ENCODE data around the gene BDKRB2.
"Not testable (repeated sequence)": the region's sequence is repeated elsewhere in the genome, so short reads cannot be mapped to it uniquely, and the experiment has no call there.

BDKRB2 gene

DNA sequence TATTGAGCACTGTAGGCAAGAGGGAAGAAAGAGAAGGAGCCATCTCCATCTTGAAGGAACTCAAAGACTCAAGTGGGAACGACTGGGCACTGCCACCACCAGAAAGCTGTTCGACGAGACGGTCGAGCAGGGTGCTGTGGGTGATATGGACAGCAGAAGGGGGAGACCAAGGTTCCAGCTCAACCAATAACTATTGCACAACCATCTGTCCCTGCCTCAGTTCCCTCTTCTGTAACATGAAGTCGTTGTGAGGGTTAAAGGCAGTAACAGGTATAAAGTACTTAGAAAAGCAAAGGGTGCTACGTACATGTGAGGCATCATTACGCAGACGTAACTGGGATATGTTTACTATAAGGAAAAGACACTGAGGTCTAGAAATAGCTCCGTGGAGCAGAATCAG lies 37.5 kb downstream of the BDKRB2 start:
- H3K4me3 Mint-ChIP-seq: no peak overlapping the region
- no peak overlapping the region for H3K27ac Mint-ChIP-seq
- H3K27me3 Mint-ChIP-seq: no peaks in the 10 kb centered on the region
- H3K9me3 Mint-ChIP-seq: no peaks in the 10 kb centered on the region
- no peaks in the 10 kb centered on the region for H3K4me1 Mint-ChIP-seq
- no peaks in the 10 kb centered on the region for H3K36me3 Mint-ChIP-seq

DNA sequence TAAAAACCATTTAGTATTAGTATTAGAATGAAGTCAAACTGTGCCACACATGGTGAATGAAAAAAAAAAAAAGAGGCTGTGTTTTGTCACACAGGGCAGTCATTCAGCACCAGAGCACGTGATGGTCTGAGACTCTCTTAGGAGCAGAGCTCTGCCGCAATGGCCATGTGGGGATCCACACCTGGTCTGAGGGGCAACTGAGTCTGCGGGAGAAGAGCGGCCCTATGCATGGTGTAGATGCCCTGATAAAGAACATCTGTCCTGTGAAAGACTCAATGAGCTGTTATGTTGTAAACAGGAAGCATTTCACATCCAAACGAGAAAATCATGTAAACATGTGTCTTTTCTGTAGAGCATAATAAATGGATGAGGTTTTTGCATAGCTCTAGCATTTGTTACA lies 39.1 kb downstream of the BDKRB2 start:
- Mint-ChIP-seq H3K27ac (no peak overlapping the region), H3K27me3 (no peaks in the 10 kb centered on the region)

DNA sequence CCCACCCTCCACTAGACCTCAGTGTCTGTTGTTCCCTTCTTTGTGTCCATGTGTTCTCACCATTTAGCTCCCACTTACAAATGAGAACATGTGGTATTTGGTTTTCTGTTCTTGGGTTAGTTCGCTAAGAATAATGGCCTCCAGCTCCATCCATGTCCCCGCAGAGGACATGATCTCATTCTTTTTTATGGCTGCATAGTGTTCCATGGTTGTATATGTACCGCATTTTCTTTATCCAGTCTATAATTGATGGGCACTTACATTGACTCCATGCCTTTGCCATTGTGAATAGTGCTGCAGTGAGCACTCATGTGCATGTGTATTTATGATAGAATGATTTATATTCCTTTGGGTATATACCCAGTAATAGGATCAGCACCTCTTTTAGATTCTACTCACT lies 40.4 kb downstream of the BDKRB2 start:
- H3K36me3 Mint-ChIP-seq, H3K9me3 Mint-ChIP-seq, H3K27me3 Mint-ChIP-seq, H3K27ac Mint-ChIP-seq, H3K4me3 Mint-ChIP-seq, H3K4me1 Mint-ChIP-seq: not testable (repeated sequence)

More for the DNA sequence above, 39.1 kb downstream of the BDKRB2 start:
- no peaks in the 10 kb centered on the region for H3K4me1 Mint-ChIP-seq
- H3K9me3 Mint-ChIP-seq: no peaks in the 10 kb centered on the region
- no peak overlapping the region for H3K4me3 Mint-ChIP-seq
- H3K36me3 Mint-ChIP-seq: no peaks in the 10 kb centered on the region

DNA sequence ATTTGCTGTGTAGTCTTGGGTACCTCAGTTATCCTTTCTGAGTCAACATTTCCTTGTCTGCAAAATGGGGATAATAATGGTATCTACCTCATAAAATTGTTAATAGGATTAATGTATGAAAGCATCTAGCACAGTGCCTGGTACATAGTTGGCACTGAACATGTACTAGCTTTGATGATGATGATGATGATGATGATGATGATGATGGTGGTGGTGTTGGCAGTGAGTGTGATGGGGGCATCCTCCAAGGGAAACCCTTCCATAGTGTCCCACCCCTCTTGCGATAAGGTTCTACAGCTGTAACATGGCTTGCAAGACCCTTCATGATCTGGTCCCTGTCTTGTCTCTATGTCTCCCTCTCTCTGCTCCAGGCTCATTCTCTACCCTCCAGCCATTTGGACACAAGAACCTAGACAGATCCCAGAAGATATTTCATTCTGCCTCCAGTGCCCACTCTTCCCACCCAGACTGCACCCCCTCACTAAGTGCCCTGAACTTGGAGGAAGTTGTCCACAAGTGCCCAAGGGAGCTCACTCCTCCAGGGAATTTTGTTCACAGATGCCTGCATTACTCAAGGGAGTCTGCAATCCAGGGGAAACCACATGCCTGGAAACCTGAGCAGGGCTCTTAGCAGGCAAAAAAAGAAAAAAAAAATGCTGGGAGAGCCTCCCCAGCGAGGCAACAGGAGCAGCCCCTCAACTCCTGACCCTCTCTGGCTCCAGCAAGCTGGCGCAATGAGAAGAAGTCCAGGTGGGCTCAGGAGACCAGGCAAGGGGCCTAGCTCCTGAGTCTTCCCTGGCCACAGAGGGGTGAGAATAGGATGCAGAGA lies 41.3 kb downstream of the BDKRB2 start:
- no peak overlapping the region for H3K27ac Mint-ChIP-seq
- no peaks in the 10 kb centered on the region for H3K4me1 Mint-ChIP-seq
- H3K9me3 Mint-ChIP-seq: no peaks in the 10 kb centered on the region
- no peak overlapping the region for H3K4me3 Mint-ChIP-seq
- no peaks in the 10 kb centered on the region for H3K36me3 Mint-ChIP-seq
- H3K27me3 Mint-ChIP-seq: no peaks in the 10 kb centered on the region

DNA sequence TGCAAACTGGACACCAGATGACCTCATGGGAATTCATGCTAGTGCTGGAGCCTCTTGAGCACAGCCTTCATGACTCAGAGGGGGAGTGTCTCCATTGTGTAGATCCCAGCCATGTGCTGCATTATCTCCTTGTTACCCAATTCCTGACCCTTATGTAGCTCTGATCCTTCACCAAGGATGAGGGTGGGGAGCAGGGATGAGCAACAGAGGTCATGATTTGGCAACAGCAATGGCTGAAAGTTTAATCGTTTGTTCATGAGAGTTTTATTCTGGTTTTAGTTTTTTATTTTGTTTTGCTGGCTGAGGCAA lies 41.9 kb downstream of the BDKRB2 start:
- Mint-ChIP-seq H3K27me3 (no peaks in the 10 kb centered on the region), H3K4me3 (no peak overlapping the region), H3K4me1 (no peaks in the 10 kb centered on the region), H3K36me3 (no peaks in the 10 kb centered on the region), H3K27ac (no peak overlapping the region), H3K9me3 (no peaks in the 10 kb centered on the region)

DNA sequence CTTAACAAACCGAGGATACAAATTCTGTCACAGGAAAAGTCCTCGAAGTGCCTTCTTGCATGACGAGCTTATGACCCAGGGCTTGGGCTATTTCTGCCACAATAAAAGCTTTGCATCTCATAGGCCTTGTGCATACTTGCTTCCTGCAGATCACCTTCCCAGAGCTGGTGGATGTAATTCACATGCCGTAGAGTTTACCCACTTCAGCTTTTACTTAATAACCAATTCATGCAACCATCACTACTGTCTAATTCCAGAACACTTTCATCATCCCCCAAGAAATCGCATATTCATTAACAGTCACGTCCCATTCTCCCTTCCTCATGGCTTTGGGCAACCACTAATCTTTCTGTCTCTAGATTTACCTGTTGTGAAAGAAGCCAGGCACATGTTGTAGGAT lies 42.4 kb downstream of the BDKRB2 start:
- Mint-ChIP-seq H3K9me3 (no peaks in the 10 kb centered on the region), H3K36me3 (no peaks in the 10 kb centered on the region), H3K27ac (no peak overlapping the region), H3K27me3 (no peaks in the 10 kb centered on the region), H3K4me3 (no peak overlapping the region), H3K4me1 (no peaks in the 10 kb centered on the region)

DNA sequence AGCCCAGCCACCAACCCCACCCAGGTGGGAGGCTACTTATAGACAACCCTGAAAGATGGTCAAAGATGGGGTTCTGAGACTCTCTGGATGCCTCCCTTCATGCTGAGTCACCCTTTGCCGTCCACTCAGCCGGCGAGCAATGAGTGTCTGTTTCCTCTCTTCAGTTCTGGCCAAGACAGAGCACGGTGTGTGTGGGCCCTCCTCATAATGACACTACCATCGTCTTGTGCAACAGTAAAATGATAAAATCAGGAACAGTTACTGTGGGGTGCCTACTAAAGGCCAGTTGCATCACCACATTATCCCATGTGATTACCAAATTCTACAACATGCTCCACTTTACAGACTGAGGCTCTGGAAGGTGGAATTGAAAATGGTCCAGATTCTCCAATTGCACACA lies 44.4 kb downstream of the BDKRB2 start:
- Mint-ChIP-seq H3K4me1 (no peaks in the 10 kb centered on the region), H3K4me3 (no peak overlapping the region), H3K9me3 (no peaks in the 10 kb centered on the region), H3K36me3 (no peaks in the 10 kb centered on the region), H3K27ac (no peak overlapping the region), H3K27me3 (peaks cover 2% of the 10 kb centered on the region)

DNA sequence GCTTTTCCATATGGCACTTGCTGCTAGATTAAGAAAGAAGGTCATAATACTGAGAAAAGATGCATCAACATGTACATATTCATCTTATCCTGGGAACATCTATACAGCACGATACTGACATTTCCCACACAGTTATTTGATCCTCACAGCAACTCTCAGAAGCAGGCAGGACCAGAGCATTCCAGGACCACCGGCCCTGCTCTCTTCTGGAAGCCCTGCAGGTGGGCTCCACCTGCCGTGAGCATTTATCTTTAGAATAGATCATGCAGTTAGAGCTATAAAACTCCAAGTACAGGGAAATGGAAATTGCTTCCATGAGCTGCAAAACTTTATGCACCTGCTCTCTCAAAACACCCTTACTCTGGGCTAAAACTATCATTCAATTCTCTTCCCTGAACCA lies 45.8 kb downstream of the BDKRB2 start:
- H3K4me1 Mint-ChIP-seq: no peaks in the 10 kb centered on the region
- no peak overlapping the region for H3K27ac Mint-ChIP-seq
- peaks cover 2% of the 10 kb centered on the region for H3K27me3 Mint-ChIP-seq
- no peaks in the 10 kb centered on the region for H3K9me3 Mint-ChIP-seq
- no peaks in the 10 kb centered on the region for H3K36me3 Mint-ChIP-seq
- no peak overlapping the region for H3K4me3 Mint-ChIP-seq

DNA sequence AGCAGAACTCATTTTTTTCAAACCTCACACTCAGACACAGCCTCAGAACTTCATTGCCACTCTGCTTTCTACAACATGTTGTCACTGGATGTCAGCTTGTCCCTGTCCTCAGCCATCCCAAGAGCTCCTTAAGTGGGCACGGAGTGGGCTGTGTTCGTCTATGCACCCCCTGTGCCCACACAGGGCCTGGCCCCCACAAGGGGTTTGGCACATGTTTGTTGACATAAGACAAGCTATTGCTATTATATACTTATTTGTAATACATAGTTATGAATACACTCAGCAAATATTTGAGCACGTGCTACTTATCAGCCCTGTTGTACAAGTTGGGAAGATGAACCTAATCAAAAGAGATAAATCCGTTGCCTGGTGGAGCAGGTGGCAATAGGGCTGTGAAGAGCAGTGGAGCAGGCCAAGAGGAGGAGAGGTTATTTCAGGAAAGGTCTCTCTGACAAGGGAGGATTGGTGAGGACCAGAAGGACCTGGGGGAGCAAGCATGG lies 47.1 kb downstream of the BDKRB2 start:
- no peaks in the 10 kb centered on the region for H3K4me1 Mint-ChIP-seq
- peaks cover 2% of the 10 kb centered on the region for H3K27me3 Mint-ChIP-seq
- no peak overlapping the region for H3K27ac Mint-ChIP-seq
- H3K36me3 Mint-ChIP-seq: no peaks in the 10 kb centered on the region
- no peak overlapping the region for H3K4me3 Mint-ChIP-seq
- no peaks in the 10 kb centered on the region for H3K9me3 Mint-ChIP-seq

DNA sequence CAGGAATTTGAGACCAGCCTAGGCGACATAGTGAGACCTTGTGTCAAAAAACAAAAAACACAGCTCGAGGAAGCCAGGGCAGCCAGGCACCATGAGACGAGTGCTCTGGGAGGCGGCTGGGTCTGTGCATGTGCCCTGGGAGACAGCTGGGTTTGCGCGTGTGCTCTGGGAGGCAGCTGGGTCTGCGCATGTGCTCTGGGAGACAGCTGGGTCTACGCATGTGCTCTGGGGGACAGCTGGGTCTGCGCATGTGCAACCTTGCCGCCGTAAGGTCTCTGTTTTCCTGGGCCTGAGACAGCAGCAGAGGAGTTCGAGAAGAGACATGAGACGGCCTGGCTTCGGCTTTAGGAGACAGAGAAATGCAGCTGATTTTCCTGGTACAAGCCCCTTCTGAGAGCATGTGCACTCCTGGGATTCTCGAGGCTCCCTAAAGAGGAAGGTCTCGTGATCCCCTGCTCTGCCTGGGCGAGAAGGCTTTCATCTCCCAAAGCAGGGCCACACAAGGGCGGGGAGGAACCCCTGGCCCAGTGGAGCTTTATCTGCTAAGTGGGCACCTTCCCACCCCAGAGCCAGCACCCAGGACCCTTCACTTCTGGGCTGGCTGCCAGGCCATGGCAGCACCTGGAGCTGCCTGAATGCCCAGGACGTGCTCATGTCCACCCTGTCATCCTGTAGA lies 47.8 kb downstream of the BDKRB2 start:
- Mint-ChIP-seq H3K27ac (no peak overlapping the region), H3K4me1 (no peaks in the 10 kb centered on the region), H3K27me3 (peaks cover 2% of the 10 kb centered on the region), H3K36me3 (no peaks in the 10 kb centered on the region), H3K9me3 (no peaks in the 10 kb centered on the region), H3K4me3 (no peak overlapping the region)

DNA sequence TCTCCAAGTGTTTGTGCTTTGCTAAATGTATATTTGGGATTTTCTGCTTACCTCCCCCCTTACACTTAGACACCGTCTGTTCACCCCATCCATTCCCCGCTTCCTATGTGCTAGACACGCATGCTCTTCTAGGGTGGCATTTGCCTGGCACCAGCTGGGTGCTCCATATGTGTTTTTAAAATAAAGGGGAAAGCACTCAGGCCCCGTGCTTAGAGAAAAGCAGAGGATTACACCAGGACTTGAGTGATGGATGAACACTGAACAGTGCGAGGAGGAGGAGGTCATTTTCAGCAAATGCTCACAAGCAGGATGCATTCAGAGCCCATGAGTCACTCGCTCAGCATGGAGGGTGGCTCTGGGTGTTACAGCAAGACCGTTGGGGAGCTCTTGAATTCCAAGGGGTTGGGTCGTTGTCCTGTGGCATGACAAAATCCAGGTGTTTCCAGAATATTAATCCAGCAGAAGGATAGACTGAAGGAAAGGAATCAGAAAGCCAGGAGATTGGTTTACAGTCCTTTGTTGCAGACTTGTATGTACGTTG lies 48.4 kb downstream of the BDKRB2 start:
- no peaks in the 10 kb centered on the region for H3K9me3 Mint-ChIP-seq
- H3K27me3 Mint-ChIP-seq: peaks cover 4% of the 10 kb centered on the region
- no peak overlapping the region for H3K4me3 Mint-ChIP-seq

DNA sequence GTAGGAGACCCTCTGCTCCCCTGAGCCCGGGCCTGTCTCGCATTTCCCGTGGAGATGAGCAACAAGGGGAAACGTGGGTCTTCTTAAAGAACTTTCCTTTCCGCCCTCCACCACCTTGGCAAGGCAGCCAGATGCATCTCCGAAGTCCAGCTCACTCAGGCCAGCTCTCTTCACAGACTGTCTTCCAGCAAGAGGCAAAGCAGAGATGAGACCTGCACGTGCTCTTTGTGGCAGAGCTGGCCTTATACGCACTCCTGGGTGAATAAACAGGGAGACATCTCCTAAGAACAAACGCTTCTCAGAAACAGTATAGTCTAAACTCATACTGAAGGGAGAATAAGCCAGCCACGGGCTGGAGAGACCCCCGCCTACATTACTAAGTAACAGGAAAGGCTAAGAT lies 50.0 kb downstream of the BDKRB2 start:
- H3K9me3 Mint-ChIP-seq: no peaks in the 10 kb centered on the region
- H3K27me3 Mint-ChIP-seq: peaks cover 6% of the 10 kb centered on the region
- H3K4me1 Mint-ChIP-seq: no peaks in the 10 kb centered on the region
- no peak overlapping the region for H3K4me3 Mint-ChIP-seq
- no peak overlapping the region for H3K27ac Mint-ChIP-seq
- no peaks in the 10 kb centered on the region for H3K36me3 Mint-ChIP-seq

More for the DNA sequence above, 48.4 kb downstream of the BDKRB2 start:
- Mint-ChIP-seq H3K4me1 (no peaks in the 10 kb centered on the region), H3K36me3 (no peaks in the 10 kb centered on the region), H3K27ac (no peak overlapping the region)

DNA sequence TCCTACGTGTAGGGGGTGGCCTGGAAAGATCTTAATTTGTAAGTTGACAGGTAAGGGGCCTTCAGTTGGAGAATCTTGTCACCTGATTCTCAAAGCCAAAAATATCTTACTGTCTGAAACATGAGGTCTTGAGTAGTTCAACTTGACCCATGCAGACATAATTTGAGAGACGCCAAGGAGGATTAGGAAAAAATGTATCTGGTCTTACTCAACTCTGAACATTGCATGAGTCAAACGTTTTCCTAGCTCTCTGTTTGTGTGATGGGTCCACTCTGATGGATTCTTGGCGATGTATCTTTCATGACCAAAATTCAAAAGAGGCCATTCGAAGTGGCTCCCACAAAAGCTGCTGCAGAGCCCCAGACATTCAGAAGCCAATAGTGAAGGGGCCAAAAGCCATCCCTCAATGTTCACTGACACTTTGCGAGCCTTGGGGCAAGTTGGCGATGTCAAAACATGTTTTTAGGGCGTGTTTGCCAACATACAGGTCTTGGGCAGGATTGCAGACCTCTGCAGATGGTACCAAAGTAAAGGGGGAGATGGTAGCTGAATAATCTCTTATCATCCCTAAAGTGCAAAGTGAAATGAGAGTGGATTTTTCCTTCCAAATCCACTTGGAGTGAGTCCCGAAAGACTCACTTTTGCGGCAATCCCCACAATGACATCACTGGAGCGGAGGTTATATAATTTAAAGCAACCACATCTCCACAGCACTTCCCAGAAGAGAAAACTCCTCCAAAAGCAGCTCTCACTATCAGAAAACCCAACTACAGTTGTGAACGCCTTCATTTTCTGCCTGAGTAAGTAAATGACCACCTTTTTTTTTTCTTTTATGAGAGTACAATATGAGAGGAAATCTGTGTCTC lies 51.1 kb downstream of the BDKRB2 start, which contains the start of gene BDKRB1:
BDKRB1 (plus strand) TSS at position 710 of the 866 bp plus-strand sequence. CDS start 7,473 bp downstream, outside the sequence.
- H3K27ac Mint-ChIP-seq: no peak within 1 kb of the TSS
- no peak within 1 kb of the TSS for H3K4me3 Mint-ChIP-seq
- H3K9me3 Mint-ChIP-seq: no peaks in the 10 kb centered on the region
- H3K4me1 Mint-ChIP-seq: no peaks in the 10 kb centered on the region
- peaks cover 6% of the 10 kb centered on the region for H3K27me3 Mint-ChIP-seq
- H3K36me3 Mint-ChIP-seq: no peaks in the 10 kb centered on the region

DNA sequence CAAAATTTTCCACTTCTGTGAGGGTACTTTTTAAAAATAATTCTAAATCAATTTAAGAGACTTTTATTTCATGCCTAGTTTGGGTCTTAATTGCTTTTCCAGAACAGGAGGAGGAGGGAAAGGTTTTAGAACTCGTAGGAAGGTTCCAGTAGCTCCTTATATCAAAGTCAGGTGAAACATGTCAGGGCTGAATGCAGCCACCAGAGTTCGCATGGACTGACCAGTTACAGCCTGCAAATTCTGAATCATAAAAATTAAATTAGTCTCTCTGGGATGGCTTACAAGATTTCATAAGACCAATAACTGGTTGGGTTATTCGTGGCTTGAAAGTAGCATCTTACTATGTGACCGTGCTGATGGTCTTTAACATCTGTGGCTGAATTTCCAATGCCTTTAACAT lies 51.8 kb downstream of the BDKRB2 start:
- Mint-ChIP-seq H3K9me3 (no peaks in the 10 kb centered on the region), H3K4me1 (no peaks in the 10 kb centered on the region), H3K4me3 (no peak overlapping the region), H3K27me3 (peaks cover 6% of the 10 kb centered on the region), H3K27ac (no peak overlapping the region), H3K36me3 (no peaks in the 10 kb centered on the region)

DNA sequence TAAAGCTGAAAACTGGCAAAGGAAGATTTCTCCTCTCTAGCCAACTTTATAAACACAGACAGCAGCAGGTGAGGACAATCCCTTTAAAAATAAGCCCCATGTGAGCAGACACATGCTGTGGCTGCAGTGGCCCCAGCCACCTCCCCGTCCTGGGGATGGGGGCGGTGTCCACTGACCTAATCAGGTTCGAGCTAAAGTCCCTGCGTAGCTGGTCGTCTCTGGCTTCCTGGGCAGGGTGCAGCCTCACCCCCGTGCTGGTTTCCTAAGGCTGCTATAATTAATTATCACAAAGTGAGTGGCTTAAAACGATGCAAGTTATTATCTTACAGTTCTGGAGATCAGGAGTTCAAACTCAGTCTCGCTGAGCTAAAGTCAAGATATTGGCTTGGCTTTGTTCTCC lies 52.4 kb downstream of the BDKRB2 start:
- H3K4me1 Mint-ChIP-seq: no peaks in the 10 kb centered on the region
- no peak overlapping the region for H3K4me3 Mint-ChIP-seq
- no peaks in the 10 kb centered on the region for H3K36me3 Mint-ChIP-seq
- H3K27ac Mint-ChIP-seq: no peak overlapping the region
- no peaks in the 10 kb centered on the region for H3K9me3 Mint-ChIP-seq
- peaks cover 6% of the 10 kb centered on the region for H3K27me3 Mint-ChIP-seq

Data from activated naive CD4-positive, alpha-beta T cell treated with anti-CD3 and anti-CD28 coated beads, Interleukin-2, amount 50 U/mL, for 24 hours (primary cell).